ENCODE data around the gene SSNA1.

GRCh38 chr9:137146527-137146918 lies 42.0 kb upstream of the SSNA1 start:
- no peak for TF ChIP-seq POLR2AphosphoS5 (IDR thresholded peaks at IDR 0.05; ENCODE audit: borderline replicate concordance, low read depth, low read length)
- TF ChIP-seq EZH2 (IDR thresholded peaks at IDR 0.05): no peak
